Mammary epithelial cell (primary cell): ENCODE results near the gene ELAVL2.

Experiments
- CTCF ChIP-seq, 2 donors: IDR thresholded peaks in 1 of 2; conservative IDR thresholded peaks in 1 of 2; 2 replicates each; pipeline ENCODE4 v1.5.1; 2011 to 2012; ENCODE audit warnings: inconsistent platforms in 2 of 2, low read length in 2 of 2, mild to moderate bottlenecking in 2 of 2, control low read depth in 1 of 2, low read depth in 1 of 2; ENCODE audit not compliant: insufficient read depth in 1 of 2; ENCODE audit errors: extremely low read depth in 1 of 2
- EZH2 ChIP-seq: IDR thresholded peaks from 2 replicates; pipeline ENCODE4 v1.6.1; 2012; ENCODE audit warnings: low read length, inconsistent platforms, borderline replicate concordance

GRCh38 chr9:23823269-23823668 is 2.8 kb downstream of the ELAVL2 start:
- TF ChIP-seq CTCF (conservative IDR thresholded peaks at IDR 0.05 in 1 of 2, IDR thresholded peaks at IDR 0.05 in 1 of 2; ENCODE audit: extremely low read depth in 1 of 2, insufficient read depth in 1 of 2, low read depth in 1 of 2, low read length in 2 of 2) (no peak), EZH2 (no peak)
